Endothelial cell of umbilical vein (primary cell): ENCODE measurements around the gene KLHDC4. TPM values are rescaled to one million over a fixed set of nuclear protein-coding genes. Genes with fewer than 3 reads are reported as not detected.
"Not testable (repeated sequence)": the region's sequence is repeated elsewhere in the genome, so short reads cannot be mapped to it uniquely, and the experiment has no call there.

ENCODE experiments used
- BruUV-seq: library from RNA; stranded (reverse); fragments of 400-500 nt; replicated peaks from 2 replicates; lab custom pipeline; 2021; lab: Mats Ljungman, UMichigan
- CTCF ChIA-PET: fragments of 300-600, 350-600 bp; sonication (Branson Sonifier 250); formaldehyde crosslinking; loops from one replicate; lab custom pipeline; 2021; ENCODE audit warnings: antibody characterized with exemption, inconsistent platforms; lab: Charles Lee
- POLR2A ChIA-PET: fragments of 300-600, 350-600 bp; sonication (Branson Sonifier 250); formaldehyde crosslinking; loops from one replicate; lab custom pipeline; 2021; ENCODE audit warnings: antibody characterized with exemption, inconsistent platforms; lab: Charles Lee
- DNase-seq: peaks from one replicate; pipeline ENCODE4 v3.0.0-alpha.2; 2011; ENCODE audit warnings: low read depth, low spot score
- FAIRE-seq: peaks from 2 replicates; lab custom pipeline; 2011; peaks lifted over from hg19 to GRCh38; lab: Jason Lieb, UNC
- H2AFZ ChIP-seq: 2 replicates; pipeline ENCODE4 v1.6.0; 2012; ENCODE audit warnings: low read depth, low read length, control low read depth, inconsistent platforms
- H3K27ac ChIP-seq: 2 replicates; pipeline ENCODE4 v1.5.1; 2011; ENCODE audit warnings: low read depth, mild to moderate bottlenecking, control low read depth, low read length, moderate library complexity; ENCODE audit not compliant: insufficient read depth
- H3K27me3 ChIP-seq, 2 experiments: 2 replicates each; pipeline versions ENCODE4 v1.6.0 to v1.6.1; 2011; ENCODE audit warnings: low read length in 2 of 2, mixed read lengths in 1 of 2; ENCODE audit not compliant: control insufficient read depth in 2 of 2, insufficient read depth in 2 of 2
- H3K36me3 ChIP-seq, 2 experiments: 2 replicates in 1 of 2; 3 replicates in 1 of 2; pipeline ENCODE4 v1.5.1; 2011; ENCODE audit warnings: low read length in 2 of 2, mild to moderate bottlenecking in 1 of 2, moderate library complexity in 1 of 2; ENCODE audit not compliant: control insufficient read depth in 2 of 2, insufficient read depth in 2 of 2; ENCODE audit errors: extremely low read depth in 1 of 2
- H3K4me1 ChIP-seq: 3 replicates; pipeline ENCODE4 v1.5.1; 2011; ENCODE audit warnings: mild to moderate bottlenecking, low read length; ENCODE audit not compliant: control insufficient read depth, insufficient read depth; ENCODE audit errors: extremely low read depth
- H3K4me2 ChIP-seq: 2 replicates; pipeline ENCODE4 v1.6.1; 2011; ENCODE audit warnings: low read length, control low read depth, mixed read lengths; ENCODE audit not compliant: insufficient read depth
- H3K4me3 ChIP-seq, 3 experiments: fragments of 200-600 bp in 1 of 3; sonication (generic), shearing (Covaris generic) in 1 of 3; replicated peaks in 1 of 3; 2 replicates each; pipeline ENCODE4 v1.5.1; 2011 to 2016; ENCODE audit warnings: control low read depth in 3 of 3, low read length in 3 of 3, mild to moderate bottlenecking in 2 of 3, inconsistent platforms in 1 of 3, low read depth in 1 of 3, moderate library complexity in 1 of 3; ENCODE audit not compliant: insufficient read depth in 1 of 3
- H3K79me2 ChIP-seq: 2 replicates; pipeline ENCODE4 v1.6.0; 2012; ENCODE audit warnings: low read length, inconsistent platforms; ENCODE audit not compliant: control insufficient read depth, insufficient read depth
- H3K9ac ChIP-seq: replicated peaks from 2 replicates; pipeline ENCODE3; 2011; ENCODE audit warnings: low read length, control low read depth; ENCODE audit not compliant: insufficient read depth; ENCODE audit errors: extremely low read depth
- H3K9me1 ChIP-seq: replicated peaks from 3 replicates; pipeline ENCODE4 v1.6.0; 2011; ENCODE audit warnings: mild to moderate bottlenecking, low read length; ENCODE audit not compliant: control insufficient read depth, insufficient read depth; ENCODE audit errors: extremely low read depth
- H3K9me3 ChIP-seq: replicated peaks from 2 replicates; pipeline ENCODE4 v1.5.1; 2012; ENCODE audit warnings: low read length, inconsistent platforms; ENCODE audit not compliant: control insufficient read depth, insufficient read depth
- H4K20me1 ChIP-seq: replicated peaks from 2 replicates; pipeline ENCODE3; 2011; ENCODE audit warnings: mild to moderate bottlenecking, low read length; ENCODE audit not compliant: control insufficient read depth, insufficient read depth; ENCODE audit errors: extremely low read depth
- FOS ChIP-seq: IDR thresholded peaks from 2 replicates; pipeline ENCODE4 v1.6.1; 2011; ENCODE audit warnings: mild to moderate bottlenecking, low read length, moderate library complexity, borderline replicate concordance; ENCODE audit not compliant: insufficient read depth
- JUN ChIP-seq: IDR thresholded peaks from 2 replicates; pipeline ENCODE4 v1.6.1; 2011; ENCODE audit warnings: borderline replicate concordance, low read depth; ENCODE audit not compliant: insufficient read length, insufficient read depth
- MYC ChIP-seq: IDR thresholded peaks from one replicate; pipeline ENCODE4 v1.6.1; 2011; ENCODE audit warnings: mild to moderate bottlenecking, low read depth, low read length
- POLR2A ChIP-seq: IDR thresholded peaks from 2 replicates; pipeline ENCODE4 v1.6.1; 2012; ENCODE audit warnings: low read depth, mild to moderate bottlenecking, control low read depth, low read length
- POLR2AphosphoS5 ChIP-seq: IDR thresholded peaks from 2 replicates; pipeline ENCODE4 v1.6.1; 2012; ENCODE audit warnings: low read depth, mild to moderate bottlenecking, control low read depth, low read length, moderate library complexity; ENCODE audit not compliant: insufficient read depth
- dilution Hi-C: fragments of 300-500 bp; cut with MboI; formaldehyde crosslinking; loops from one replicate; pipeline ENCODE4 v1.15.0; 2019; ENCODE audit warnings: low sequenced_read_pairs; ENCODE audit not compliant: extremely low pct_ligation_motif_present
- intact Hi-C: fragments of 100-400 bp; cut with micrococcal nuclease; formaldehyde crosslinking; loops from one replicate; pipeline ENCODE4 v1.10.0; 2022
- polyA plus RNA-seq, 4 experiments: library from polyadenylated mRNA; depleted of rRNA in 3 of 4; stranded (reverse) in 3 of 4; unstranded in 1 of 4; fragments of >200 nt; gene quantifications; 2 replicates each; pipeline versions ENCODE4 v1.2.1 to v1.2.3, GENCODE V29; 2011 to 2012; ENCODE audit warnings: missing spikeins in 1 of 4
- total RNA-seq: library from RNA; stranded (reverse); gene quantifications from 2 replicates; pipeline ENCODE4 v1.2.3, GENCODE V29; 2021
- TF ChIP-seq, protein P1 (sequence below), 2 donors: IDR thresholded peaks; 1 replicate in 1 of 2; 2 replicates in 1 of 2; pipeline ENCODE4 v1.5.1; 2011; ENCODE audit warnings: low read length in 2 of 2, mild to moderate bottlenecking in 2 of 2, moderate library complexity in 2 of 2, control low read depth in 1 of 2, inconsistent platforms in 1 of 2, low read depth in 1 of 2; ENCODE audit not compliant: insufficient read depth in 1 of 2; ENCODE audit errors: extremely low read depth in 1 of 2
- TF ChIP-seq, protein P2 (sequence below): IDR thresholded peaks from 2 replicates; pipeline ENCODE4 v1.6.1; 2011; ENCODE audit not compliant: insufficient read depth, insufficient read length

KLHDC4 gene
- total and polyA plus RNA-seq, 2 donors (not counting 3 experiments of a cell fraction or from before 2014, with no cell fraction given) = 24.7 to 46.2 TPM

DNA sequence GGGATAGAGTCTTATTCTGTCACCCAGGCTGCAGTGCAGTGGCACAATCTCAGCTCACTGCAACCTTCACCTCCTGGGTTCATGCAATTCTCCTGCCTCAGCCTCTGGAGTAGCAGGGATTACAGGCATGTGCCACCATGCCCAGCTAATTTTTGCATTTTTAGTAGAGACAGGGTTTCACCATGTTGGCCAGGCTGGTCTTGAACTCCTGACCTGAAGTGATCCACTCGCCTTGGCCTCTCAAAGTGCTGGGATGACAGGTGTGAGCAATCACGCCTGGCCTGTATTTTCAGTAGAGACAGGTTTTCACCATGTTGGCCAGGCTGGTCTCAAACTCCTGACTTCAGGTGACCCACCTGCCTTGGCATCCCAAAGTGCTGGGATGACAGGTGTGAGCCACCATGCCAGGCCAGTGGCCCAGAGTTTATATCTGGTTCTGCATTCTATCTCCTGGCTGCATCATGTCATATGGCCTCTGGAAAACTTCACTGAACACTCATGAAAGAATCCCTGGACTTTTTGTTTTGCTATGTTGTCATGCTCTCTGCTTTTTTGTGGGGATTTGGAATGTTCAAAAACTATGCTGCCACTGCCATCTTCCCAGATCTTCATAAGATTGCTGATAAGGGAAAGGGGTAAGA lies 21.8 kb upstream of the KLHDC4 start:
- H3K79me2 ChIP-seq, DNase-seq, H2AFZ ChIP-seq, H3K4me3 ChIP-seq, H3K27ac ChIP-seq, dilution Hi-C loops, H3K36me3 ChIP-seq, FAIRE-seq, H3K27me3 ChIP-seq, POLR2A ChIA-PET, H4K20me1 ChIP-seq, H3K9me3 ChIP-seq, BruUV-seq, H3K4me1 ChIP-seq, H3K4me2 ChIP-seq, H3K9ac ChIP-seq, intact Hi-C loops, H3K9me1 ChIP-seq: not testable (repeated sequence)
- CTCF ChIA-PET = interaction anchor here (1.1 kb wide), 1 partner anchor 19 kb away, joined by 3 read pairs; no protein-coding TSS in a partner anchor

DNA sequence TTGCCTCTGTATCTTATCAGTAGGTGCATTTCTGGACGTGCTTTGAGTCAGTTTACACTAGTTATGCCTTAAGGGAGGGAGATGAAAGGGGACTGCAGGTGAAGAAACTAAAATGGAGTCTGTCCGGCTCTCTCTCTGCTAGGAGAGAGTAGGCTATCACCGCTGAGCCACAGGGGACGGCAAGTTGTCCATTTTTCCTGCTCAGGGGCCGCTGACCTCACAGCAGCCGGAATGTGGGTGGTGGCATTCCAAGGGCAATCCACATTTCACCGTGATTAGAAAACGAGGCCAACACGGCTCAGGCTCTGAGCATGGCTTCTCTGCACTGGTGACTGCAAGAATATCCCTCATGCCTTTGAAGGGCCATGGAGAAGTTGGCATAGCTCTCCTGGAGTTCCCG lies 19.0 kb upstream of the KLHDC4 start:
- Histone ChIP-seq H3K4me3 (no peak overlapping the region), H3K9me1 (no peaks in the 10 kb centered on the region), H3K4me2 (no peak overlapping the region), H3K27me3 (no peaks in the 10 kb centered on the region), H3K9me3 (no peaks in the 10 kb centered on the region), H2AFZ (peak overlapping the region; percentile 62), H3K9ac (no peak overlapping the region), H3K79me2 (no peaks in the 10 kb centered on the region), H3K36me3 (no peaks in the 10 kb centered on the region), H3K4me1 (peaks cover 9% of the 10 kb centered on the region), H4K20me1 (no peaks in the 10 kb centered on the region), H3K27ac (no peak overlapping the region)
- no TSS peak for BruUV-seq
- TF ChIP-seq MYC (no peak), POLR2A (no peak), JUN (no peak), FOS (no peak), POLR2AphosphoS5 (no peak)
- TF ChIP-seq, protein P1, sequence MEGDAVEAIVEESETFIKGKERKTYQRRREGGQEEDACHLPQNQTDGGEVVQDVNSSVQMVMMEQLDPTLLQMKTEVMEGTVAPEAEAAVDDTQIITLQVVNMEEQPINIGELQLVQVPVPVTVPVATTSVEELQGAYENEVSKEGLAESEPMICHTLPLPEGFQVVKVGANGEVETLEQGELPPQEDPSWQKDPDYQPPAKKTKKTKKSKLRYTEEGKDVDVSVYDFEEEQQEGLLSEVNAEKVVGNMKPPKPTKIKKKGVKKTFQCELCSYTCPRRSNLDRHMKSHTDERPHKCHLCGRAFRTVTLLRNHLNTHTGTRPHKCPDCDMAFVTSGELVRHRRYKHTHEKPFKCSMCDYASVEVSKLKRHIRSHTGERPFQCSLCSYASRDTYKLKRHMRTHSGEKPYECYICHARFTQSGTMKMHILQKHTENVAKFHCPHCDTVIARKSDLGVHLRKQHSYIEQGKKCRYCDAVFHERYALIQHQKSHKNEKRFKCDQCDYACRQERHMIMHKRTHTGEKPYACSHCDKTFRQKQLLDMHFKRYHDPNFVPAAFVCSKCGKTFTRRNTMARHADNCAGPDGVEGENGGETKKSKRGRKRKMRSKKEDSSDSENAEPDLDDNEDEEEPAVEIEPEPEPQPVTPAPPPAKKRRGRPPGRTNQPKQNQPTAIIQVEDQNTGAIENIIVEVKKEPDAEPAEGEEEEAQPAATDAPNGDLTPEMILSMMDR (IDR thresholded peaks at IDR 0.05; ENCODE audit: extremely low read depth in 1 of 2, insufficient read depth in 1 of 2, low read depth in 1 of 2, low read length in 2 of 2) = no peak
- TF ChIP-seq, protein P2, sequence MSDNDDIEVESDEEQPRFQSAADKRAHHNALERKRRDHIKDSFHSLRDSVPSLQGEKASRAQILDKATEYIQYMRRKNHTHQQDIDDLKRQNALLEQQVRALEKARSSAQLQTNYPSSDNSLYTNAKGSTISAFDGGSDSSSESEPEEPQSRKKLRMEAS = no peak
- DNase-seq (no peak), FAIRE-seq (no peak)
- dilution Hi-C loops (no loop called here), intact Hi-C loops (no loop called here)
- POLR2A ChIA-PET = no interaction called here
- CTCF ChIA-PET = interaction anchor here (1.2 to 6.8 kb wide), 3 partner anchors 22 to 87 kb away, joined by 4 to 470 read pairs (median 5); partner anchors contain the start of gene SLC7A5
